Measurements from ENCODE around the gene PSORS1C2. TPM values are rescaled to one million over a fixed set of nuclear protein-coding genes. Genes with fewer than 3 reads are reported as not detected.

PSORS1C2 gene
- total RNA-seq, 3 donors from 2014 or later (not counting 1 experiment from before 2014, with no cell fraction given), result not detected

- no peak for TF ChIP-seq CTCF (IDR thresholded peaks at IDR 0.05)
- peaks cover 5% of the 10 kb centered on the region in 2 donors for H3K4me1 Mint-ChIP-seq
- H3K27me3 Mint-ChIP-seq (ENCODE audit: low read depth in 2 of 2), result peaks cover 6 to 18% of the 10 kb centered on the region in 2 donors
- no peaks in the 10 kb centered on the region for H3K36me3 Mint-ChIP-seq
- no peaks in the 10 kb centered on the region for H3K36me3 ChIP-seq (ENCODE audit: control insufficient read depth, insufficient read depth, low read length)
- intact Hi-C loops (cut with micrococcal nuclease), result no loop called here
- DNase-seq, result no peak
- H3K9me3 Mint-ChIP-seq, result no peaks in the 10 kb centered on the region
- 62% methylated on average over 6 of the region's 8 CpGs for WGBS (ENCODE audit: insufficient coverage)
- H3K27ac ChIP-seq (ENCODE audit: low read length), result no peak overlapping the region
- no peak overlapping the region for H3K27ac Mint-ChIP-seq
- H3K4me1 ChIP-seq (ENCODE audit: control insufficient read depth, insufficient read depth, low read length), result no peaks in the 10 kb centered on the region
- no peak overlapping the region for H3K4me3 Mint-ChIP-seq
- H3K27me3 ChIP-seq (ENCODE audit: control insufficient read depth, insufficient read depth, low read length), result no peaks in the 10 kb centered on the region
- no peaks in the 10 kb centered on the region for H3K9me3 ChIP-seq (ENCODE audit: control insufficient read depth, insufficient read depth, low read length)
- no peak overlapping the region for H3K4me3 ChIP-seq (ENCODE audit: low read length)
- ATAC-seq, result no peak
Observed at GRCh38 chr6:31125162-31125561, 13.7 kb downstream of the PSORS1C2 start.

- no peak overlapping the region for H3K4me3 ChIP-seq (ENCODE audit: low read length)
- no peaks in the 10 kb centered on the region for H3K27me3 ChIP-seq (ENCODE audit: control insufficient read depth, insufficient read depth, low read length)
- Mint-ChIP-seq H3K4me3 (no peak overlapping the region), H3K9me3 (no peaks in the 10 kb centered on the region), H3K4me1 (peaks cover 3% of the 10 kb centered on the region in 2 donors), H3K27ac (no peak overlapping the region), H3K36me3 (no peaks in the 10 kb centered on the region), H3K27me3 (ENCODE audit: low read depth in 2 of 2) (peaks cover 4 to 20% of the 10 kb centered on the region in 2 donors)
- H3K27ac ChIP-seq (ENCODE audit: low read length), result no peak overlapping the region
- DNase-seq, result no peak
- 86% methylated on average over 16 of the region's 16 CpGs for WGBS (ENCODE audit: insufficient coverage)
- ATAC-seq, result no peak
- no peak for TF ChIP-seq CTCF (IDR thresholded peaks at IDR 0.05)
- no peaks in the 10 kb centered on the region for H3K36me3 ChIP-seq (ENCODE audit: control insufficient read depth, insufficient read depth, low read length)
- no peaks in the 10 kb centered on the region for H3K9me3 ChIP-seq (ENCODE audit: control insufficient read depth, insufficient read depth, low read length)
- intact Hi-C loops (cut with micrococcal nuclease), result no loop called here
- no peaks in the 10 kb centered on the region for H3K4me1 ChIP-seq (ENCODE audit: control insufficient read depth, insufficient read depth, low read length)
Observed at GRCh38 chr6:31122791-31123706, 15.8 kb downstream of the PSORS1C2 start.

- no peak for TF ChIP-seq CTCF (IDR thresholded peaks at IDR 0.05)
- WGBS (ENCODE audit: insufficient coverage), result 91% methylated on average over 11 of the region's 12 CpGs
- ATAC-seq (no peak), DNase-seq (no peak)
- intact Hi-C loops (cut with micrococcal nuclease), result no loop called here
- Mint-ChIP-seq H3K27ac (no peak overlapping the region), H3K9me3 (no peaks in the 10 kb centered on the region), H3K4me3 (no peak overlapping the region), H3K27me3 (ENCODE audit: low read depth in 2 of 2) (peaks cover 7 to 19% of the 10 kb centered on the region in 2 donors), H3K36me3 (no peaks in the 10 kb centered on the region), H3K4me1 (no peaks in the 10 kb centered on the region)
- Histone ChIP-seq H3K4me3 (ENCODE audit: low read length) (no peak overlapping the region), H3K4me1 (ENCODE audit: control insufficient read depth, insufficient read depth, low read length) (no peaks in the 10 kb centered on the region), H3K27ac (ENCODE audit: low read length) (no peak overlapping the region), H3K36me3 (ENCODE audit: control insufficient read depth, insufficient read depth, low read length) (no peaks in the 10 kb centered on the region), H3K27me3 (ENCODE audit: control insufficient read depth, insufficient read depth, low read length) (no peaks in the 10 kb centered on the region), H3K9me3 (ENCODE audit: control insufficient read depth, insufficient read depth, low read length) (no peaks in the 10 kb centered on the region)
Observed at GRCh38 chr6:31121131-31121790, 17.6 kb downstream of the PSORS1C2 start.
